ENCODE data around the gene MPP3.

The MPP3 gene

GRCh38 chr17:43831633-43832032, 1.3 kb downstream of the MPP3 start:
- DNase-seq: no peak

- DNase-seq: no peak
Observed at GRCh38 chr17:43830510-43831140, 2.3 kb downstream of the MPP3 start.

GRCh38 chr17:43829738-43830137, 3.2 kb downstream of the MPP3 start:
- no peak for DNase-seq

GRCh38 chr17:43827596-43827995, 5.3 kb downstream of the MPP3 start:
- DNase-seq: no peak

- no peak for DNase-seq
Observed at GRCh38 chr17:43826206-43826605, 6.7 kb downstream of the MPP3 start.

- DNase-seq: no peak
Observed at GRCh38 chr17:43825567-43825966, 7.4 kb downstream of the MPP3 start.

- DNase-seq: no peak
Observed at GRCh38 chr17:43823350-43824084, 9.4 kb downstream of the MPP3 start.

- DNase-seq: no peak
Observed at GRCh38 chr17:43822570-43823190, 10.3 kb downstream of the MPP3 start.

GRCh38 chr17:43820759-43821158, 12.2 kb downstream of the MPP3 start:
- no peak for DNase-seq

- DNase-seq: no peak
Observed at GRCh38 chr17:43818966-43819365, 14.0 kb downstream of the MPP3 start.

- no peak for DNase-seq
Observed at GRCh38 chr17:43817826-43818225, 15.1 kb downstream of the MPP3 start.

GRCh38 chr17:43816336-43817320, 16.3 kb downstream of the MPP3 start:
- no peak for DNase-seq

GRCh38 chr17:43814714-43815113, 18.2 kb downstream of the MPP3 start:
- no peak for DNase-seq

- DNase-seq: no peak
Observed at GRCh38 chr17:43814026-43814425, 18.9 kb downstream of the MPP3 start.

GRCh38 chr17:43813386-43813785, 19.6 kb downstream of the MPP3 start:
- DNase-seq: no peak

- no peak for DNase-seq
Observed at GRCh38 chr17:43812396-43813265, 20.3 kb downstream of the MPP3 start.

- DNase-seq: no peak
Observed at GRCh38 chr17:43810823-43811222, 22.1 kb downstream of the MPP3 start.

- no peak for DNase-seq
Observed at GRCh38 chr17:43810226-43810715, 22.7 kb downstream of the MPP3 start.

- no peak for DNase-seq
Observed at GRCh38 chr17:43809121-43809520, 23.8 kb downstream of the MPP3 start.

GRCh38 chr17:43808076-43808475, 24.9 kb downstream of the MPP3 start:
- no peak for DNase-seq

GRCh38 chr17:43805117-43805516, 27.8 kb downstream of the MPP3 start:
- no peak for DNase-seq

GRCh38 chr17:43803758-43804157, 29.2 kb downstream of the MPP3 start:
- no peak for DNase-seq

Measured in activated effector memory CD4-positive, alpha-beta T cell treated with Interleukin-2 at 50 U/mL for 16 hours (primary cell).